Central memory CD8-positive, alpha-beta T cell (primary cell): Measurements from ENCODE around the gene KRTAP9-8.
"Not testable (repeated sequence)": the region's sequence is repeated elsewhere in the genome, so short reads cannot be mapped to it uniquely, and the experiment has no call there.

Experiments
- ATAC-seq: fragments of 150-1000 bp; cut with Tn5 transposase; replicated peaks from 2 replicates; pipeline ENCODE4 v1.10.0; 2022; ENCODE audit warnings: mild to moderate bottlenecking, moderate FRiP score, moderate number of reproducible peaks; ENCODE audit not compliant: poor library complexity, severe bottlenecking; ENCODE audit errors: extremely low read depth
- DNase-seq, 2 donors: peaks; one replicate each; pipeline ENCODE4 v3.0.0; 2021; ENCODE audit warnings: low spot score in 2 of 2
- H3K27ac Mint-ChIP-seq: one replicate; pipeline ENCODE4 v1.8.0; 2022; ENCODE audit warnings: low read depth, mild to moderate bottlenecking, moderate library complexity, mixed read lengths
- H3K27me3 Mint-ChIP-seq: one replicate; pipeline ENCODE4 v1.8.0; 2022; ENCODE audit warnings: mixed read lengths
- H3K36me3 Mint-ChIP-seq: one replicate; pipeline ENCODE4 v1.8.0; 2022; ENCODE audit warnings: mild to moderate bottlenecking, moderate library complexity, mixed read lengths; ENCODE audit not compliant: insufficient read depth
- H3K4me1 Mint-ChIP-seq: one replicate; pipeline ENCODE4 v1.8.0; 2022; ENCODE audit warnings: mixed read lengths
- H3K4me3 Mint-ChIP-seq: one replicate; pipeline ENCODE4 v1.8.0; 2022; ENCODE audit warnings: mild to moderate bottlenecking, moderate library complexity, mixed read lengths
- H3K9me3 Mint-ChIP-seq: one replicate; pipeline ENCODE4 v1.8.0; 2022; ENCODE audit warnings: mixed read lengths

KRTAP9-8 gene

GRCh38 chr17:41237949-41238437 lies at the start of gene KRTAP9-8:
Gene KRTAP9-8, plus strand, starts transcription at chr17:41237999. Its CDS starts 53 bp downstream, at chr17:41238052.
- not testable (repeated sequence) for H3K4me1 Mint-ChIP-seq, ATAC-seq, DNase-seq, H3K9me3 Mint-ChIP-seq, H3K27ac Mint-ChIP-seq, H3K36me3 Mint-ChIP-seq, H3K4me3 Mint-ChIP-seq
- peaks cover 56% of the 10 kb centered on the region for H3K27me3 Mint-ChIP-seq

GRCh38 chr17:41189837-41190318 lies 47.9 kb upstream of the KRTAP9-8 start, which contains the start of gene KRTAP9-1:
Gene KRTAP9-1, plus strand, starts transcription at chr17:41189887. Its CDS starts 0 bp downstream, at chr17:41189887.
- H3K27me3 Mint-ChIP-seq = peaks cover 61% of the 10 kb centered on the region
- H3K36me3 Mint-ChIP-seq, H3K4me3 Mint-ChIP-seq, H3K4me1 Mint-ChIP-seq, H3K9me3 Mint-ChIP-seq, H3K27ac Mint-ChIP-seq, ATAC-seq, DNase-seq: not testable (repeated sequence)

GRCh38 chr17:41190328-41190727 lies 47.5 kb upstream of the KRTAP9-8 start:
- Mint-ChIP-seq H3K27ac (no peak overlapping the region), H3K27me3 (peaks cover 61% of the 10 kb centered on the region), H3K36me3 (no peaks in the 10 kb centered on the region), H3K9me3 (no peaks in the 10 kb centered on the region), H3K4me3 (no peak overlapping the region), H3K4me1 (no peaks in the 10 kb centered on the region)
- no peak for ATAC-seq
- no peak for DNase-seq

GRCh38 chr17:41196068-41196467 lies 41.7 kb upstream of the KRTAP9-8 start:
- Mint-ChIP-seq H3K27me3 (peaks cover 32% of the 10 kb centered on the region), H3K4me3 (no peak overlapping the region), H3K9me3 (no peaks in the 10 kb centered on the region), H3K4me1 (no peaks in the 10 kb centered on the region), H3K36me3 (no peaks in the 10 kb centered on the region), H3K27ac (no peak overlapping the region)
- ATAC-seq (no peak), DNase-seq (no peak)

- Mint-ChIP-seq H3K4me1 (no peaks in the 10 kb centered on the region), H3K9me3 (no peaks in the 10 kb centered on the region), H3K36me3 (no peaks in the 10 kb centered on the region), H3K27me3 (peaks cover 13% of the 10 kb centered on the region), H3K4me3 (no peak overlapping the region), H3K27ac (no peak overlapping the region)
- DNase-seq = no peak
- ATAC-seq = no peak
These were observed 38.2 kb upstream of the KRTAP9-8 start for GRCh38 chr17:41199421-41200078.

- Mint-ChIP-seq H3K9me3 (no peaks in the 10 kb centered on the region), H3K4me3 (no peak overlapping the region), H3K27me3 (peaks cover 91% of the 10 kb centered on the region), H3K36me3 (peaks cover 2% of the 10 kb centered on the region), H3K4me1 (no peaks in the 10 kb centered on the region), H3K27ac (no peak overlapping the region)
- DNase-seq (no peak), ATAC-seq (no peak)
These were observed 25.8 kb upstream of the KRTAP9-8 start for GRCh38 chr17:41211845-41212466.

GRCh38 chr17:41212524-41213169 lies 25.2 kb upstream of the KRTAP9-8 start:
- H3K36me3 Mint-ChIP-seq = peaks cover 2% of the 10 kb centered on the region
- no peak overlapping the region for H3K4me3 Mint-ChIP-seq
- H3K4me1 Mint-ChIP-seq = no peaks in the 10 kb centered on the region
- no peak overlapping the region for H3K27ac Mint-ChIP-seq
- DNase-seq = no peak
- H3K9me3 Mint-ChIP-seq = no peaks in the 10 kb centered on the region
- ATAC-seq = no peak
- peaks cover 92% of the 10 kb centered on the region for H3K27me3 Mint-ChIP-seq

GRCh38 chr17:41215681-41216080 lies 22.1 kb upstream of the KRTAP9-8 start:
- Mint-ChIP-seq H3K9me3 (peaks cover 5% of the 10 kb centered on the region), H3K36me3 (no peaks in the 10 kb centered on the region), H3K27me3 (peaks cover 87% of the 10 kb centered on the region), H3K4me1 (no peaks in the 10 kb centered on the region), H3K27ac (no peak overlapping the region), H3K4me3 (no peak overlapping the region)
- no peak for DNase-seq
- no peak for ATAC-seq

GRCh38 chr17:41223821-41224220 lies 14.0 kb upstream of the KRTAP9-8 start:
- DNase-seq = no peak
- no peak overlapping the region for H3K27ac Mint-ChIP-seq
- H3K27me3 Mint-ChIP-seq = peaks cover 35% of the 10 kb centered on the region
- peaks cover 5% of the 10 kb centered on the region for H3K9me3 Mint-ChIP-seq
- no peaks in the 10 kb centered on the region for H3K4me1 Mint-ChIP-seq
- peaks cover 2% of the 10 kb centered on the region for H3K36me3 Mint-ChIP-seq
- H3K4me3 Mint-ChIP-seq = no peak overlapping the region
- ATAC-seq = no peak

GRCh38 chr17:41226051-41226450 lies 11.7 kb upstream of the KRTAP9-8 start:
- Mint-ChIP-seq H3K4me1 (no peaks in the 10 kb centered on the region), H3K36me3 (peaks cover 2% of the 10 kb centered on the region), H3K27ac (no peak overlapping the region), H3K27me3 (peaks cover 26% of the 10 kb centered on the region), H3K9me3 (no peaks in the 10 kb centered on the region), H3K4me3 (no peak overlapping the region)
- ATAC-seq = no peak
- DNase-seq = no peak

- not testable (repeated sequence) for H3K27ac Mint-ChIP-seq
These were observed 11.2 kb upstream of the KRTAP9-8 start, which contains the start of gene KRTAP9-2 for GRCh38 chr17:41226598-41227095. Gene KRTAP9-2, plus strand, starts transcription at chr17:41226648. Its CDS starts 7 bp downstream, at chr17:41226655.

GRCh38 chr17:41230094-41230493 lies 7.7 kb upstream of the KRTAP9-8 start:
- H3K4me3 Mint-ChIP-seq = no peak overlapping the region
- no peaks in the 10 kb centered on the region for H3K9me3 Mint-ChIP-seq
- no peaks in the 10 kb centered on the region for H3K4me1 Mint-ChIP-seq
- H3K27me3 Mint-ChIP-seq = peaks cover 42% of the 10 kb centered on the region
- H3K36me3 Mint-ChIP-seq = peaks cover 2% of the 10 kb centered on the region
- ATAC-seq = no peak
- no peak for DNase-seq
- H3K27ac Mint-ChIP-seq = no peak overlapping the region

More at GRCh38 chr17:41226598-41227095, 11.2 kb upstream of the KRTAP9-8 start, which contains the start of gene KRTAP9-2:
- not testable (repeated sequence) for H3K9me3 Mint-ChIP-seq, DNase-seq, H3K4me3 Mint-ChIP-seq, ATAC-seq, H3K36me3 Mint-ChIP-seq, H3K4me1 Mint-ChIP-seq
- H3K27me3 Mint-ChIP-seq = peaks cover 26% of the 10 kb centered on the region
